OCI-LY7 (cell line): ENCODE results near the gene PEX5L.

Source experiments
- EZH2phosphoT487 ChIP-seq: fragments of 200-600 bp; sonication (generic); IDR thresholded peaks from 2 replicates; pipeline ENCODE4 v1.6.1; 2018; ENCODE audit warnings: low read depth, borderline replicate concordance, mild to moderate bottlenecking, mixed run types, antibody characterized with exemption, low read length, moderate library complexity, mixed read lengths
- TF ChIP-seq, protein P1 (sequence below): fragments of 200-600 bp; sonication (generic); conservative IDR thresholded peaks from 2 replicates; pipeline ENCODE4 v1.5.1; 2014; ENCODE audit warnings: mild to moderate bottlenecking, antibody characterized with exemption, low read length, moderate library complexity, mixed read lengths

DNA sequence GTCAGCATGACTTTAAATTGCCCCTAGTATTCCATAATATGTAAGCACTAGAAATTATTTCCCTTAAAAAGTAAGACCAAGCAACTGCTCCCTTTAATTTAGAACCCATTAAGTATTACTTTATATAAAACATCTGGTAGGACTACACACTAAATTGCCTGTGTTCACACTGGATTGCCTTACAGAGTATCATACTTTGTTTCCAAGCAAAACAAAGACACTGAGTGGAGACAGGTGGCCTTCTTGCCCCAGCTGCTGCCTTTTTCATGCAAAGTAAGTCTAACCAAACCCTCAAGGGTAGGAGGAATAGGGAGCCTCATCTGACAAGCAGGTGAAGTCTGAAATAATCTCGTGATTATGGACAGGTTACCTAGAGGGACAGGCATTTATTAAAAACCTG is 87.3 kb downstream of the PEX5L start:
- TF ChIP-seq, protein P1, sequence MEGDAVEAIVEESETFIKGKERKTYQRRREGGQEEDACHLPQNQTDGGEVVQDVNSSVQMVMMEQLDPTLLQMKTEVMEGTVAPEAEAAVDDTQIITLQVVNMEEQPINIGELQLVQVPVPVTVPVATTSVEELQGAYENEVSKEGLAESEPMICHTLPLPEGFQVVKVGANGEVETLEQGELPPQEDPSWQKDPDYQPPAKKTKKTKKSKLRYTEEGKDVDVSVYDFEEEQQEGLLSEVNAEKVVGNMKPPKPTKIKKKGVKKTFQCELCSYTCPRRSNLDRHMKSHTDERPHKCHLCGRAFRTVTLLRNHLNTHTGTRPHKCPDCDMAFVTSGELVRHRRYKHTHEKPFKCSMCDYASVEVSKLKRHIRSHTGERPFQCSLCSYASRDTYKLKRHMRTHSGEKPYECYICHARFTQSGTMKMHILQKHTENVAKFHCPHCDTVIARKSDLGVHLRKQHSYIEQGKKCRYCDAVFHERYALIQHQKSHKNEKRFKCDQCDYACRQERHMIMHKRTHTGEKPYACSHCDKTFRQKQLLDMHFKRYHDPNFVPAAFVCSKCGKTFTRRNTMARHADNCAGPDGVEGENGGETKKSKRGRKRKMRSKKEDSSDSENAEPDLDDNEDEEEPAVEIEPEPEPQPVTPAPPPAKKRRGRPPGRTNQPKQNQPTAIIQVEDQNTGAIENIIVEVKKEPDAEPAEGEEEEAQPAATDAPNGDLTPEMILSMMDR: no peak
- TF ChIP-seq EZH2phosphoT487: no peak
